Esophagus squamous epithelium (tissue), 5 donors: ENCODE data around the gene ANKH. TPM values are rescaled to one million over a fixed set of nuclear protein-coding genes. Genes with fewer than 3 reads are reported as not detected.

ENCODE experiments used
- DNase-seq: peaks from one replicate; lab custom pipeline; 2025; lab: John Stamatoyannopoulos, UW
- H3K27ac ChIP-seq, 4 donors: fragments of 200-600 bp; sonication (generic); one replicate each; pipeline ENCODE4 v1.5.1; 2016 to 2019; ENCODE audit warnings: mild to moderate bottlenecking in 1 of 4
- H3K27me3 ChIP-seq, 4 donors: fragments of 200-600 bp; sonication (generic); 1 replicate in 3 of 4; 2 replicates in 1 of 4; pipeline versions ENCODE4 v1.5.1 to v1.6.0; 2017 to 2021; ENCODE audit warnings: antibody characterized with exemption in 1 of 4
- H3K36me3 ChIP-seq, 3 donors: fragments of 200-600 bp; sonication (generic); one replicate each; pipeline ENCODE4 v1.5.1; 2016 to 2019
- H3K4me1 ChIP-seq, 3 donors: fragments of 200-600 bp; sonication (generic); one replicate each; pipeline ENCODE4 v1.5.1; 2017 to 2019
- H3K4me3 ChIP-seq, 4 donors: fragments of 200-600 bp; sonication (generic); 1 replicate in 3 of 4; 2 replicates in 1 of 4; pipeline ENCODE4 v1.5.1; 2016 to 2019; ENCODE audit warnings: mild to moderate bottlenecking in 2 of 4, moderate library complexity in 1 of 4
- H3K9me3 ChIP-seq, 3 donors: fragments of 200-600 bp; sonication (generic); one replicate each; pipeline ENCODE4 v1.5.1; 2016 to 2019
- POLR2A ChIP-seq, 4 donors: fragments of 450-650 bp; IDR thresholded peaks; one replicate each; pipeline ENCODE4 v1.6.1; 2017; ENCODE audit warnings: antibody characterized with exemption in 4 of 4, mild to moderate bottlenecking in 4 of 4, moderate library complexity in 3 of 4
- WGBS, 2 donors: methylation state at CpG; one replicate each; pipeline ENCODE4 v1.1.5; 2018; 5-methylcytosine and 5-hydroxymethylcytosine counted together
- intact Hi-C: fragments of 100-400 bp; cut with DNase I; formaldehyde crosslinking; loops from one replicate; pipeline ENCODE4 v1.15.0; 2022
- total RNA-seq, 4 donors: library from RNA; depleted of rRNA; stranded (reverse); fragments of >200 nt; gene quantifications; one replicate each; pipeline ENCODE4 v1.1.0, GENCODE V29; 2016
- TF ChIP-seq, protein P1 (sequence below), 6 experiments: fragments of 450-650 bp in 4 of 6; fragments of 200-600 bp in 2 of 6; sonication (generic) in 2 of 6; IDR thresholded peaks; one replicate each; pipeline ENCODE4 v1.5.1; 2016 to 2019; ENCODE audit warnings: antibody characterized with exemption in 6 of 6, mild to moderate bottlenecking in 4 of 6, moderate library complexity in 4 of 6
- donor health status: DM: yes; HTN: yes; CAD: no.

The ANKH gene
- total RNA-seq, 4 donors from 2014 or later, result 10.0 to 38.0 (median 16.7) TPM

DNA sequence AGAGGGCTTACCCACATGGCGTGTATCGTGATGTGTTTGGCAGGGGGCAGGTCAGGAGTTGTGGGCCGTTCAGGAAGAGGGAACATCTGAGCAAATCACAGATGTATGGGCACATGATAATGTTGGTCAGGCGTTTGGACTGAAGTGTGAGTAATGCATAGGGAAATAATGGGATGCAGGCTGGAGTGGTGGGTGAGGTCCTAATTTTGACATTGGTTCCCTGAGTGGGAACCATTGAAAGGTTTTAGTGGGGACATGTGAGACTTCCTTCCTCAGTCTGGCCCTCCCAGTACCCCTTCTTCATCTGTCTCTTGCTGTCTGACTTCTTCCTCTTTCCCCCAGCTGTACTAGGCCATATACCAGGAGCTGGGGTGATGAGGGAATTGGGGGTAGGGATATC, 199.5 kb downstream of the ANKH start:
- H3K27me3 ChIP-seq, result no peaks in the 10 kb centered on the region
- peaks cover 0 to 14% (median 0%) of the 10 kb centered on the region in 3 donors for H3K36me3 ChIP-seq
- peaks cover 40 to 100% (median 52%) of the 10 kb centered on the region in 3 donors for H3K4me1 ChIP-seq
- H3K9me3 ChIP-seq, result no peaks in the 10 kb centered on the region
- intact Hi-C loops, result no loop called here
- no peak overlapping the region for H3K4me3 ChIP-seq
- H3K27ac ChIP-seq, result no peak overlapping the region
- TF ChIP-seq, protein P1, sequence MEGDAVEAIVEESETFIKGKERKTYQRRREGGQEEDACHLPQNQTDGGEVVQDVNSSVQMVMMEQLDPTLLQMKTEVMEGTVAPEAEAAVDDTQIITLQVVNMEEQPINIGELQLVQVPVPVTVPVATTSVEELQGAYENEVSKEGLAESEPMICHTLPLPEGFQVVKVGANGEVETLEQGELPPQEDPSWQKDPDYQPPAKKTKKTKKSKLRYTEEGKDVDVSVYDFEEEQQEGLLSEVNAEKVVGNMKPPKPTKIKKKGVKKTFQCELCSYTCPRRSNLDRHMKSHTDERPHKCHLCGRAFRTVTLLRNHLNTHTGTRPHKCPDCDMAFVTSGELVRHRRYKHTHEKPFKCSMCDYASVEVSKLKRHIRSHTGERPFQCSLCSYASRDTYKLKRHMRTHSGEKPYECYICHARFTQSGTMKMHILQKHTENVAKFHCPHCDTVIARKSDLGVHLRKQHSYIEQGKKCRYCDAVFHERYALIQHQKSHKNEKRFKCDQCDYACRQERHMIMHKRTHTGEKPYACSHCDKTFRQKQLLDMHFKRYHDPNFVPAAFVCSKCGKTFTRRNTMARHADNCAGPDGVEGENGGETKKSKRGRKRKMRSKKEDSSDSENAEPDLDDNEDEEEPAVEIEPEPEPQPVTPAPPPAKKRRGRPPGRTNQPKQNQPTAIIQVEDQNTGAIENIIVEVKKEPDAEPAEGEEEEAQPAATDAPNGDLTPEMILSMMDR (IDR thresholded peaks at IDR 0.05), result no peak
- 57 to 66% methylated on average over 4 of the region's 4 CpGs for WGBS, 2 donors
- no peak for DNase-seq

- H3K4me1 ChIP-seq, result peaks cover 44 to 100% (median 52%) of the 10 kb centered on the region in 3 donors
- no peak for TF ChIP-seq POLR2A (IDR thresholded peaks at IDR 0.05)
- H3K4me3 ChIP-seq, result no peak overlapping the region
- H3K27ac ChIP-seq, result peak overlapping the region in 2 of 4 donors; percentile 11 to 26
- intact Hi-C loops, result no loop called here
- no peaks in the 10 kb centered on the region for H3K9me3 ChIP-seq
- 19 to 24% methylated on average over 2 of the region's 2 CpGs for WGBS, 2 donors
- peaks cover 0 to 14% (median 0%) of the 10 kb centered on the region in 3 donors for H3K36me3 ChIP-seq
- no peak for DNase-seq
- no peaks in the 10 kb centered on the region for H3K27me3 ChIP-seq
Observed at GRCh38 chr5:14671414-14671813, 200.2 kb downstream of the ANKH start.

DNA sequence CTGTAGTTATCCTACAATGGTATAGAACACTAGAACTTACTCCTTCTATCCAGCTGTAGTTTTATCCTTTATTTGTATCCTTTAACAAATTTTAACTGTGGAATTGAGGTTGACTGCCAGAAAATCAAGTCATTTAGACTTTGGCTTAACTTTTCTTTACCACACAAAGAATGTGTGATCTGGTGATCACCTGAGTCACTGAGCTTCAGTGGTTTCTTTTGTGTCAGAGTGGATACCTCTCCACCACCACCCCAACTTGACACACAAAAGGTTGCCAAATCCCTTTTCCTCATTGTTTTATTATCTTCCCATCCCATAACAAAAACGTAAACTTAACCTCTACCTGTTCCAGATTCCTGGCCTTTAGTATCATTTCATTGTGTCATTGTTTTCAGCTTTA, 201.6 kb downstream of the ANKH start:
- no peak overlapping the region for H3K4me3 ChIP-seq
- 23 to 36% methylated on average over 1 of the region's 1 CpG for WGBS, 2 donors
- peaks cover 46 to 100% (median 47%) of the 10 kb centered on the region in 3 donors for H3K4me1 ChIP-seq
- no peak for TF ChIP-seq POLR2A (IDR thresholded peaks at IDR 0.05)
- TF ChIP-seq, protein P1 (IDR thresholded peaks at IDR 0.05), result no peak
- no peaks in the 10 kb centered on the region for H3K9me3 ChIP-seq
- peaks cover 0 to 14% (median 0%) of the 10 kb centered on the region in 3 donors for H3K36me3 ChIP-seq
- no peaks in the 10 kb centered on the region for H3K27me3 ChIP-seq
- no peak for DNase-seq
- peak overlapping the region in 3 of 4 donors; percentile 1 to 26 (median 16) for H3K27ac ChIP-seq
- intact Hi-C loops, result no loop called here

- Histone ChIP-seq H3K36me3 (peaks cover 0 to 11% (median 0%) of the 10 kb centered on the region in 3 donors), H3K27ac (peak overlapping the region in 1 of 4 donors; percentile 16), H3K4me3 (no peak overlapping the region), H3K9me3 (no peaks in the 10 kb centered on the region), H3K4me1 (peaks cover 42 to 95% (median 47%) of the 10 kb centered on the region in 3 donors), H3K27me3 (no peaks in the 10 kb centered on the region)
- intact Hi-C loops, result no loop called here
- 83 to 91% methylated on average over 5 of the region's 5 CpGs for WGBS, 2 donors
- DNase-seq, result no peak
- TF ChIP-seq, protein P1 (IDR thresholded peaks at IDR 0.05), result no peak
- no peak for TF ChIP-seq POLR2A (IDR thresholded peaks at IDR 0.05)
Observed at GRCh38 chr5:14669415-14669814, 202.2 kb downstream of the ANKH start.

GRCh38 chr5:14668181-14668591, 203.4 kb downstream of the ANKH start:
- 60 to 79% methylated on average over 4 to 5 of the region's 5 CpGs for WGBS, 2 donors
- Histone ChIP-seq H3K27me3 (no peaks in the 10 kb centered on the region), H3K4me3 (no peak overlapping the region), H3K27ac (no peak overlapping the region), H3K36me3 (peaks cover 0 to 7% (median 0%) of the 10 kb centered on the region in 3 donors), H3K4me1 (peaks cover 46 to 88% (median 51%) of the 10 kb centered on the region in 3 donors), H3K9me3 (no peaks in the 10 kb centered on the region)
- DNase-seq, result no peak
- TF ChIP-seq POLR2A (IDR thresholded peaks at IDR 0.05), result no peak
- TF ChIP-seq, protein P1 (IDR thresholded peaks at IDR 0.05), result no peak
- intact Hi-C loops, result no loop called here
